Nephron progenitor cell (in vitro differentiated cells): ENCODE data around the gene CFAP57.

Experiments used
- DNase-seq: peaks from one replicate; pipeline ENCODE4 v3.0.0; 2021
- H3K27ac Mint-ChIP-seq: 2 replicates; pipeline ENCODE4 v1.8.0; 2021; ENCODE audit warnings: mild to moderate bottlenecking, moderate library complexity, mixed read lengths
- H3K27me3 Mint-ChIP-seq: 2 replicates; pipeline ENCODE4 v1.8.0; 2021; ENCODE audit warnings: mild to moderate bottlenecking, low read depth, mixed read lengths; ENCODE audit not compliant: poor library complexity
- H3K36me3 Mint-ChIP-seq: 2 replicates; pipeline ENCODE4 v1.8.0; 2021; ENCODE audit warnings: low read depth, mixed read lengths
- H3K4me1 Mint-ChIP-seq: 2 replicates; pipeline ENCODE4 v1.8.0; 2021; ENCODE audit warnings: mixed read lengths
- H3K4me3 Mint-ChIP-seq: 2 replicates; pipeline ENCODE4 v1.8.0; 2021; ENCODE audit warnings: mild to moderate bottlenecking, moderate library complexity, mixed read lengths
- H3K9me3 Mint-ChIP-seq: 2 replicates; pipeline ENCODE4 v1.8.0; 2021; ENCODE audit warnings: mild to moderate bottlenecking, moderate library complexity, mixed read lengths
- CTCF ChIP-seq: fragments of 200-600 bp; sonication (generic); IDR thresholded peaks from 2 replicates; pipeline ENCODE4 v1.5.0; 2021; ENCODE audit warnings: antibody characterized with exemption

The CFAP57 gene

GRCh38 chr1:43171876-43172526 lies at the start of gene CFAP57, which contains the start of gene EBNA1BP2:
CFAP57 (plus strand) TSS chr1:43172330; CDS start chr1:43172754, 424 bp downstream.
EBNA1BP2 (minus strand) TSS chr1:43172290; CDS start chr1:43172118, 172 bp downstream.
- H3K9me3 Mint-ChIP-seq, result peaks cover 3% of the 10 kb centered on the region
- peak within 1 kb of the TSS; percentile 95 for H3K4me3 Mint-ChIP-seq
- no peak for TF ChIP-seq CTCF
- peaks cover 40% of the 10 kb centered on the region for H3K36me3 Mint-ChIP-seq
- H3K27ac Mint-ChIP-seq, result peak within 1 kb of the TSS; percentile 96
- peak; percentile 87 for DNase-seq
- H3K4me1 Mint-ChIP-seq, result peaks cover 25% of the 10 kb centered on the region
- H3K27me3 Mint-ChIP-seq, result peaks cover 25% of the 10 kb centered on the region

GRCh38 chr1:43123031-43123430 lies 49.1 kb upstream of the CFAP57 start:
- H3K27me3 Mint-ChIP-seq, result no peaks in the 10 kb centered on the region
- H3K36me3 Mint-ChIP-seq, result peaks cover 63% of the 10 kb centered on the region
- peaks cover 19% of the 10 kb centered on the region for H3K4me1 Mint-ChIP-seq
- H3K4me3 Mint-ChIP-seq, result no peak overlapping the region
- H3K9me3 Mint-ChIP-seq, result peaks cover 83% of the 10 kb centered on the region
- TF ChIP-seq CTCF, result no peak
- no peak for DNase-seq
- no peak overlapping the region for H3K27ac Mint-ChIP-seq

- Mint-ChIP-seq H3K27ac (no peak overlapping the region), H3K9me3 (peaks cover 51% of the 10 kb centered on the region), H3K4me3 (no peak overlapping the region), H3K36me3 (peaks cover 72% of the 10 kb centered on the region), H3K27me3 (no peaks in the 10 kb centered on the region), H3K4me1 (peaks cover 4% of the 10 kb centered on the region)
- no peak for DNase-seq
- TF ChIP-seq CTCF, result no peak
Observed at GRCh38 chr1:43128816-43129215, 43.3 kb upstream of the CFAP57 start.

- Mint-ChIP-seq H3K27ac (peak overlapping the region; percentile 17), H3K27me3 (no peaks in the 10 kb centered on the region), H3K36me3 (peaks cover 72% of the 10 kb centered on the region), H3K4me1 (peaks cover 4% of the 10 kb centered on the region), H3K9me3 (peaks cover 52% of the 10 kb centered on the region), H3K4me3 (no peak overlapping the region)
- no peak for DNase-seq
- no peak for TF ChIP-seq CTCF
Observed at GRCh38 chr1:43129426-43129825, 42.7 kb upstream of the CFAP57 start.

- peaks cover 67% of the 10 kb centered on the region for H3K36me3 Mint-ChIP-seq
- peaks cover 4% of the 10 kb centered on the region for H3K4me1 Mint-ChIP-seq
- peaks cover 8% of the 10 kb centered on the region for H3K27me3 Mint-ChIP-seq
- peaks cover 36% of the 10 kb centered on the region for H3K9me3 Mint-ChIP-seq
- TF ChIP-seq CTCF, result no peak
- H3K27ac Mint-ChIP-seq, result no peak overlapping the region
- DNase-seq, result no peak
- H3K4me3 Mint-ChIP-seq, result no peak overlapping the region
Observed at GRCh38 chr1:43134068-43134467, 38.1 kb upstream of the CFAP57 start.

- Mint-ChIP-seq H3K4me3 (no peak overlapping the region), H3K4me1 (peaks cover 4% of the 10 kb centered on the region), H3K27ac (no peak overlapping the region), H3K27me3 (peaks cover 8% of the 10 kb centered on the region), H3K9me3 (peaks cover 42% of the 10 kb centered on the region), H3K36me3 (peaks cover 72% of the 10 kb centered on the region)
- DNase-seq, result no peak
- TF ChIP-seq CTCF, result no peak
Observed at GRCh38 chr1:43134640-43135039, 37.5 kb upstream of the CFAP57 start.
